Spinal cord (tissue), 10 donors: ENCODE results near the gene LRP1B. TPM values are rescaled to one million over a fixed set of nuclear protein-coding genes. Genes with fewer than 3 reads are reported as not detected.
"Not testable (repeated sequence)": the region's sequence is repeated elsewhere in the genome, so short reads cannot be mapped to it uniquely, and the experiment has no call there.

Source experiments
- DNase-seq, 6 donors: peaks; one replicate each; pipeline versions ENCODE4 v3.0.0 to v3.0.0-alpha.2; 2013 to 2015; ENCODE audit warnings: low spot score in 6 of 6, low read depth in 4 of 6
- H3K27ac ChIP-seq: one replicate; pipeline ENCODE4 v1.5.1; 2013; ENCODE audit warnings: low read depth, low read length, control low read depth
- H3K27me3 ChIP-seq: one replicate; pipeline ENCODE4 v1.6.1; 2013; ENCODE audit warnings: low read length; ENCODE audit not compliant: control insufficient read depth, insufficient read depth
- H3K36me3 ChIP-seq: one replicate; pipeline ENCODE4 v1.6.1; 2013; ENCODE audit warnings: low read length; ENCODE audit not compliant: control insufficient read depth, insufficient read depth
- H3K4me1 ChIP-seq: one replicate; pipeline ENCODE4 v1.6.1; 2013; ENCODE audit warnings: low read length; ENCODE audit not compliant: control insufficient read depth, insufficient read depth
- H3K4me3 ChIP-seq: one replicate; pipeline ENCODE4 v1.5.1; 2013; ENCODE audit warnings: low read depth, low read length, control low read depth
- H3K9me3 ChIP-seq: one replicate; pipeline ENCODE4 v1.6.1; 2013; ENCODE audit warnings: low read length; ENCODE audit not compliant: control insufficient read depth, insufficient read depth
- WGBS: methylation state at CpG from one replicate; pipeline ENCODE4 v1.1.5; 2013; ENCODE audit warnings: missing lambda C conversion rate; ENCODE audit not compliant: insufficient coverage; 5-methylcytosine and 5-hydroxymethylcytosine counted together
- polyA plus RNA-seq, 2 donors: library from polyadenylated mRNA; unstranded; fragments of 120-200 nt; gene quantifications; one replicate each; pipeline ENCODE4 v1.2.1, GENCODE V29; 2013; ENCODE audit not compliant: insufficient read length in 2 of 2
- total RNA-seq, 2 donors: library from RNA; depleted of rRNA in 1 of 2; stranded (reverse); fragments of 120-200 nt in 1 of 2; fragments of >200 nt in 1 of 2; gene quantifications; one replicate each; pipeline versions ENCODE4 v1.2.3 to v1.2.4, GENCODE V29; 2013 to 2014
- donor health status: healthy.

Gene LRP1B
- total and polyA plus RNA-seq, 4 donors, result 22.1 to 70.2 (median 32.1) TPM

GRCh38 chr2:140353541-140353940, 1777.3 kb downstream of the LRP1B start:
- Histone ChIP-seq H3K27me3 (no peaks in the 10 kb centered on the region), H3K9me3 (no peaks in the 10 kb centered on the region), H3K27ac (no peak overlapping the region), H3K4me3 (no peak overlapping the region), H3K36me3 (no peaks in the 10 kb centered on the region), H3K4me1 (no peaks in the 10 kb centered on the region)
- DNase-seq, result no peak
- 0% methylated on average over 1 of the region's 2 CpGs for WGBS

- DNase-seq, result no peak
- whole genome bisulfite sequencing, result no CpG with 5 or more reads among the region's 3 CpGs
- no peaks in the 10 kb centered on the region for H3K4me1 ChIP-seq
- H3K4me3 ChIP-seq, result no peak overlapping the region
- no peaks in the 10 kb centered on the region for H3K36me3 ChIP-seq
- H3K27ac ChIP-seq, result no peak overlapping the region
- H3K27me3 ChIP-seq, result no peaks in the 10 kb centered on the region
- no peaks in the 10 kb centered on the region for H3K9me3 ChIP-seq
These were observed 1779.1 kb downstream of the LRP1B start for GRCh38 chr2:140351692-140352091.

- Histone ChIP-seq H3K9me3 (no peaks in the 10 kb centered on the region), H3K27me3 (no peaks in the 10 kb centered on the region), H3K27ac (no peak overlapping the region), H3K4me1 (no peaks in the 10 kb centered on the region), H3K36me3 (no peaks in the 10 kb centered on the region), H3K4me3 (no peak overlapping the region)
- WGBS, result no CpG with 5 or more reads among the region's 3 CpGs
- DNase-seq, result no peak
These were observed 1781.1 kb downstream of the LRP1B start for GRCh38 chr2:140349695-140350094.

GRCh38 chr2:140348826-140349225, 1782.0 kb downstream of the LRP1B start:
- DNase-seq, result no peak
- Histone ChIP-seq H3K4me1 (no peaks in the 10 kb centered on the region), H3K36me3 (no peaks in the 10 kb centered on the region), H3K27me3 (no peaks in the 10 kb centered on the region), H3K9me3 (no peaks in the 10 kb centered on the region), H3K4me3 (no peak overlapping the region), H3K27ac (no peak overlapping the region)
- WGBS, result 89% methylated on average over 2 of the region's 4 CpGs

- WGBS, result no CpG with 5 or more reads among the region's 1 CpG
- Histone ChIP-seq H3K4me3 (no peak overlapping the region), H3K4me1 (no peaks in the 10 kb centered on the region), H3K9me3 (no peaks in the 10 kb centered on the region), H3K36me3 (no peaks in the 10 kb centered on the region), H3K27ac (no peak overlapping the region), H3K27me3 (no peaks in the 10 kb centered on the region)
- DNase-seq, result no peak
These were observed 1786.0 kb downstream of the LRP1B start for GRCh38 chr2:140344838-140345237.

- not testable (repeated sequence) for H3K9me3 ChIP-seq, H3K27me3 ChIP-seq, H3K36me3 ChIP-seq, H3K4me3 ChIP-seq, H3K4me1 ChIP-seq, DNase-seq, H3K27ac ChIP-seq
- WGBS, result 100% methylated on average over 1 of the region's 1 CpG
These were observed 1786.5 kb downstream of the LRP1B start for GRCh38 chr2:140344266-140344665.

- H3K27me3 ChIP-seq, result no peaks in the 10 kb centered on the region
- no peak overlapping the region for H3K27ac ChIP-seq
- no peaks in the 10 kb centered on the region for H3K36me3 ChIP-seq
- peak in 2 of 6 donors; percentile 7 to 39 for DNase-seq
- no peak overlapping the region for H3K4me3 ChIP-seq
- H3K4me1 ChIP-seq, result no peaks in the 10 kb centered on the region
- H3K9me3 ChIP-seq, result no peaks in the 10 kb centered on the region
- WGBS, result no CpG with 5 or more reads among the region's 1 CpG
These were observed 1792.0 kb downstream of the LRP1B start for GRCh38 chr2:140338795-140339194.

- 100% methylated on average over 1 of the region's 4 CpGs for WGBS
- Histone ChIP-seq H3K4me1 (no peaks in the 10 kb centered on the region), H3K9me3 (no peaks in the 10 kb centered on the region), H3K4me3 (no peak overlapping the region), H3K36me3 (no peaks in the 10 kb centered on the region), H3K27me3 (no peaks in the 10 kb centered on the region), H3K27ac (no peak overlapping the region)
- DNase-seq, result no peak
These were observed 1793.8 kb downstream of the LRP1B start for GRCh38 chr2:140337061-140337460.

- H3K4me1 ChIP-seq, result no peaks in the 10 kb centered on the region
- H3K27ac ChIP-seq, result no peak overlapping the region
- no CpG with 5 or more reads among the region's 3 CpGs for WGBS
- H3K4me3 ChIP-seq, result no peak overlapping the region
- no peaks in the 10 kb centered on the region for H3K36me3 ChIP-seq
- no peak for DNase-seq
- no peaks in the 10 kb centered on the region for H3K27me3 ChIP-seq
- no peaks in the 10 kb centered on the region for H3K9me3 ChIP-seq
These were observed 1814.5 kb downstream of the LRP1B start for GRCh38 chr2:140316345-140316744.

GRCh38 chr2:140311905-140312304, 1818.9 kb downstream of the LRP1B start:
- Histone ChIP-seq H3K4me3 (no peak overlapping the region), H3K27me3 (no peaks in the 10 kb centered on the region), H3K36me3 (no peaks in the 10 kb centered on the region), H3K9me3 (no peaks in the 10 kb centered on the region), H3K4me1 (no peaks in the 10 kb centered on the region), H3K27ac (no peak overlapping the region)
- DNase-seq, result no peak
- WGBS, result no CpG with 5 or more reads among the region's 1 CpG
